HG02981 (cell line): ENCODE measurements around the gene FAM131A.

Source experiments
- ATAC-seq: cut with Tn5 transposase; IDR thresholded peaks from one replicate; pipeline ENCODE4 v1.9.1; 2021; ENCODE audit warnings: mild to moderate bottlenecking, moderate library complexity; ENCODE audit not compliant: unreplicated experiment

FAM131A gene

DNA sequence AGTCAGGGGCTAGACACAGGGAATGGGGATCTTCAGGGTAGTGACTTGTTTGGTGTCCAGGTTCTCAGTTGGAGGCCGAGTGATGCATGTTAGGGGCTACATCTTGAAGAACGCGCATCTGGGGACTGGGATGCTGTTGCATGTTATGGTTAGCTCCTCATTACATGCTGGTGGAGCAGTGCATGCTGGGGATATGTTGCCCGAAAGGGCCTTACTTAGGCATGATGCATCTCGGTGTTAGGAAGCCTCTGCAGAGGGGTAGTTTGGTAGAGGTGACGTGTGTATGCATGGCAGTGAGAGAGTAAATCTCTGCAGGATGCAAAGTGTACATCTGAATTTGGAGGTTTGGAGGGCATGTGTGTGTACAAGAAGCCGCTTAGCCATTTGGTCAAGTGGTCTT, 20.6 kb upstream of the FAM131A start:
- ATAC-seq: no peak

DNA sequence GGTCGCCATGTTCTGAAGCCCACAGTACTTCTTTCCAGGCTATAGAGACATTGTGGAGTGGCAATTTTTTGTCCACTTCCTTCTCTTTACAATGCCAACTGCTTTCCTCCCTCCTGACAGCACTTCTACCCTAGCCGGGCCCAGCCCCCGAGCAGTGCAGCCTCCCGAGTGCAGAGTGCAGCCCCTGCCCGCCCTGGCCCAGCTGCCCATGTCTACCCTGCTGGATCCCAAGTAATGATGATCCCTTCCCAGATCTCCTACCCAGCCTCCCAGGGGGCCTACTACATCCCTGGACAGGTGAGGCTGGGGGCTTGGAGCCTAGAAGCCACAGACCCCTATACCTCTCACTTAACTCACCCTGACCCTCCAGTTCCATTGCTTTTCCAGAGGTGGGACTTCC, 20.2 kb upstream of the FAM131A start:
- ATAC-seq: no peak

DNA sequence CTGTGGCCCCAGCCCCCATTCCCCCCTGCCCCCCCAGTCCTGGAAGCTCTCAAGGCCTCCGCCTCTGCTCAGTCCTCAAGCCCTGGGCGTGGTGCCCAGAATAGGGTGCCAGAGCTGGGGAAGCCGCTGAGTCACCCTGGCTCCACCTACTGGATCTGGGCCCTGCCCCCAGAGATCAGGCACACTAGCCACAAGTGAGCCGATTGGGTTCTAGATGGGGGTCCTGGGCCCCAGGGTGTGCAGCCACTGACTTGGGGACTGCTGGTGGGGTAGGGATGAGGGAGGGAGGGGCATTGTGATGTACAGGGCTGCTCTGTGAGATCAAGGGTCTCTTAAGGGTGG, 17.3 kb upstream of the FAM131A start:
- ATAC-seq: no peak

DNA sequence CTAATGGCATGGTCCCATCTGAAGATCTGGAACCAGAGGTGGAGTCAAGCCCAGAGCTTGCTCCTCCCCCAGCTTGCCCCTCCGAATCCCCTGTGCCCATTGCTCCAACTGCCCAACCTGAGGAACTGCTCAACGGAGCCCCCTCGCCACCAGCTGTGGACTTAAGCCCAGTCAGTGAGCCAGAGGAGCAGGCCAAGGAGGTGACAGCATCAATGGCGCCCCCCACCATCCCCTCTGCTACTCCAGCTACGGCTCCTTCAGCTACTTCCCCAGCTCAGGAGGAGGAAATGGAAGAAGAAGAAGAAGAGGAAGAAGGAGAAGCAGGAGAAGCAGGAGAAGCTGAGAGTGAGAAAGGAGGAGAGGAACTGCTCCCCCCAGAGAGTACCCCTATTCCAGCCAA, 15.7 kb upstream of the FAM131A start:
- ATAC-seq: no peak

DNA sequence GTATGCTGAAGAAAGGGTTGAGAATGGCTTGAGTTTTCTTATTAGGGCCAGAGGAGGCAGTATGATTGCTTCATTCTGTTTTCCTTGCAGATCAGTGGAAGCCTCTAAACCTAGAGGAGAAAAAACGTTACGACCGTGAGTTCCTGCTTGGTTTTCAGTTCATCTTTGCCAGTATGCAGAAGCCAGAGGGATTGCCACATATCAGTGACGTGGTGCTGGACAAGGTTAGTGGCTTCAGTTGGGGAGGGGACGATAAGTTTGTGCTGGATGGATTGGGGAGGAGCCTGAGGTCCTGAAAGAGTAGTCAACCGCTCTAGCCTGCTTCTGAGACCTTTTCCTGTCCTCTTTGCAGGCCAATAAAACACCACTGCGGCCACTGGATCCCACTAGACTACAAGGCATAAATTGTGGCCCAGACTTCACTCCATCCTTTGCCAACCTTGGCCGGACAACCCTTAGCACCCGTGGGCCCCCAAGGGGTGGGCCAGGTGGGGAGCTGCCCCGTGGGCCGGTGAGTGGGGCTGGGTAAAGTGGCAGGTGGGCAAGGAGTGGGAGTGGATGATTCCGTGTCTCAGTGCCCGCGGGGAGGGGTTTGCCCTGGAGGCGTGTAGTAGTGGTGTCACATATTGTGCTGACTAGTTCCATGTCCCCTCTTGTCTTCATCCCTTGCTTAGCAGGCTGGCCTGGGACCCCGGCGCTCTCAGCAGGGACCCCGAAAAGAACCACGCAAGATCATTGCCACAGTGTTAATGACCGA, 14.5 kb upstream of the FAM131A start:
- ATAC-seq: no peak

DNA sequence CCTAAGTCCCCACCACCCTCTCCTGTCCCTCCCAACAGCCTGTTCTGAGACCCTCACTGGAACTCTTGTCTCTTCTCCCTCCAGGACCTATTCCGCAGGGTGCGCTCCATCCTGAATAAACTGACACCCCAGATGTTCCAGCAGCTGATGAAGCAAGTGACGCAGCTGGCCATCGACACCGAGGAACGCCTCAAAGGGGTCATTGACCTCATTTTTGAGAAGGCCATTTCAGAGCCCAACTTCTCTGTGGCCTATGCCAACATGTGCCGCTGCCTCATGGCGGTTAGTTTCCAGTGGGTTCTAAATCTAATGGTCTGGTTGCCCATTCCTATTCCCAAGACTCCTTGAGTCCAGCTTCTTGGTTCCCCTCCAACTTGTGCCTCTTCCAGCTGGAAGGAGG, 13.7 kb upstream of the FAM131A start:
- no peak for ATAC-seq

DNA sequence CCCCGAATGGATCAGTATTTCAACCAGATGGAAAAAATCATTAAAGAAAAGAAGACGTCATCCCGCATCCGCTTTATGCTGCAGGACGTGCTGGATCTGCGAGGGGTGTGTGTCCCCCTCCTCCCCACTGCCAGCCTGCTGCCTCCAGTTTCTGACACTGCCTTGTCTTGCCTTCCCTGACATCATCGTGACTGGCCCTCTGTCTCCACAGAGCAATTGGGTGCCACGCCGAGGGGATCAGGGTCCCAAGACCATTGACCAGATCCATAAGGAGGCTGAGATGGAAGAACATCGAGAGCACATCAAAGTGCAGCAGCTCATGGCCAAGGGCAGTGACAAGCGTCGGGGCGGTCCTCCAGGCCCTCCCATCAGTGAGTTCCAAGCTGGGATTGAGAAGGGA, 12.1 kb upstream of the FAM131A start:
- no peak for ATAC-seq

DNA sequence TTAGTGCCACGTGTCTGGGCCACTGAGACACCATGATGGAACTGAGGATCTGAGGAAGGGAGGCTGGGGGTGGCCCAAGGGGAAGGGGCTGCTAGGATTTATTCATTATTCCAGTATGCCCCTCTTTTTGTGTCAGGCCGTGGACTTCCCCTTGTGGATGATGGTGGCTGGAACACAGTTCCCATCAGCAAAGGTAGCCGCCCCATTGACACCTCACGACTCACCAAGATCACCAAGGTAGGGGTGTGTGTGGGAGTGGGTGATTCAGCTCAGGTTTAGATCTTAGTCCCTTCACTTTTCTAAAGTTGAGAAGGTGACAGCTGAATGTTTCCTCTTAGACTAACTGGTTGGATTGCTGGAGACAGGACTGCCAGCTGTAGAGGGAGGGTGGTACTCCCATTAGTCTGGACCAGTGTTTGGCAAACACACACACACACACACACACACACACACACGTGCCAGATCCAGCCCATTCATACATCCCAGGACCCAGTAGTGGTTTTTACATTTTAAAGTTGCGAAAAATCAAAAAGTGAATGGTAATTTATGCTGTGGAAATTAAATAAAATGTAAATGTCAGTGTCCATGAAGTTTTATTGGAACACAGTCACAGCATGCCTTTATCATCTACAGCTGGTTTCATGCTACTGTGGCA, 11.6 kb upstream of the FAM131A start:
- no peak for ATAC-seq

DNA sequence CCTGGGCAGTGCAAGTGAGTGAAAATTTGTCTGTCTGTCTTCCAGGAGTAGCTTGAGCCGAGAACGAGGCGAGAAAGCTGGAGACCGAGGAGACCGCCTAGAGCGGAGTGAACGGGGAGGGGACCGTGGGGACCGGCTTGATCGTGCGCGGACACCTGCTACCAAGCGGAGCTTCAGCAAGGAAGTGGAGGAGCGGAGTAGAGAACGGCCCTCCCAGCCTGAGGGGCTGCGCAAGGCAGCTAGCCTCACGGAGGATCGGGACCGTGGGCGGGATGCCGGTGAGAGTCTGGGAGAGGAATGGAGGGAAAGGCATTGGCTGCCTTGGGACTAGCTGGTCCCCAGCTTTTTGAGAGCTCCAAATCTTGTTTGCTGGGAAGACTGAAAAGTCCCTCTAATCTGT, 10.2 kb upstream of the FAM131A start:
- no peak for ATAC-seq

DNA sequence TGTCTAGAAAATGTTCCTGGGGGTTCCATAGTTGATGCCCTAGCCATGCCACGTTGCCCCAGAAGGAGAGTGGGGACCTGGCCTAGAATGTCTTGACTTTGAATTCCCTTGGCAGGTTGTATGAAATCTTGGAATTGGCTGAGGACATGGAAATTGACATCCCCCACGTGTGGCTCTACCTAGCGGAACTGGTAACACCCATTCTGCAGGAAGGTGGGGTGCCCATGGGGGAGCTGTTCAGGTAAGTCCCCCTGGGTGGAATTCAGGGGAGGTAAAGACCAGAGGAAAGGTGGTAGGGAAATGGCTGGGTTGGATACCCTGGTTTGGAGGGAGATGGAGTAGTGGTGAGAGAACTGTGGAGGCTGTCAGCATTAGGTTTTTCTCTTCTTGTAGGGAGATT, 8.9 kb upstream of the FAM131A start:
- no peak for ATAC-seq

DNA sequence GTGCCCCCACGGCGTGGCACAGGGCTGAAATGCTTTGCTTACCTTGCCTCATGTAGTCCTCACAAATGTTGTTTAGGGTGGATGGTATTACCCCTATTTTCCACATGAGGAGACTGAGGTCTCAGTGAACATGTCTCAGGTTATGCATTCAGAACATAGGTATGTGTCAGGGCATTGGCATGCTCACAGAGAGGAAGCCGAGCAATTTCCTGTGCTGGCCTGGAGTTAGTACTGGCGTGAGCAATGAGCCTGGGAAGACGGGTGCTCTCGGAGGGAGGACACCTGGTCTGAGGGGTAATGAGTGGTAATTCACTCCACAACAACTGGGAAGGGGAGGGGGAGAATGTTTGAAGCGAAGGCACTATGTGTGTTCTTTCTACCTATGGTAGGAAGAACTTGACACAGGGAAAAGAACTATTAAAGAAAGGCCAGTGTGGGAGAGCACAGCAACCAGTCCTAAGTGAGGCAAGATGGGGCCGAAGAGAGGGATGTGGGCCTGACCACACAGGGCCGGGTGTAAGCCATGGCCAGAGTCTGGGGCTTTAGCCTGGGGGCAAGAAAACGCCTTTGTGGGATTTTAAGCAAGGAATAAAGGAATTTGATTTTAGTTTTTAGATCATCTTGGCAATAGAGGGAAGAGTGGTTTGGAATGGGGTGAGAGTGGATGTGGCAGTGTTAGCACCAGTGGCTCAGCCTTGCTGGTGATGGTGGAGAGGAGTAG, 4.9 kb upstream of the FAM131A start:
- no peak for ATAC-seq

DNA sequence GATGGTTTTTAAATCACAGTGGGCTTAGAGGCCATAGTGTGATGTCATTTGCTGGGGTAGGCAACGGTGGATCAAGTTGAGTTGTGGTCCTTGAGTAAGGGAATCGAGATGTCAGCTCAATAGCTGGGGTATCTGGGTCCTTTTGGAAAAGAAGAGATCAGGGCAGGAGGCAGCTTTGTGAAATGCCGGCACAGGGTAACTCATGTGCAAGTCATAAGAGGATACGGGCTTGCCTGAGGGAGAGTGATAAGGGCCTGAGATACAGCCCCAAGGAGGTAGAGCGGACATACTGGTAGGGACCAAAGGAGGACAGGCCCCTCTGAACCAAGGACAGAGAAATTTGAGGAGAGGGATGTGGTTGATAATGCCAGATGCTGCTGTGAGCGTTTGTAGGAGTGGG, 4.2 kb upstream of the FAM131A start:
- no peak for ATAC-seq

DNA sequence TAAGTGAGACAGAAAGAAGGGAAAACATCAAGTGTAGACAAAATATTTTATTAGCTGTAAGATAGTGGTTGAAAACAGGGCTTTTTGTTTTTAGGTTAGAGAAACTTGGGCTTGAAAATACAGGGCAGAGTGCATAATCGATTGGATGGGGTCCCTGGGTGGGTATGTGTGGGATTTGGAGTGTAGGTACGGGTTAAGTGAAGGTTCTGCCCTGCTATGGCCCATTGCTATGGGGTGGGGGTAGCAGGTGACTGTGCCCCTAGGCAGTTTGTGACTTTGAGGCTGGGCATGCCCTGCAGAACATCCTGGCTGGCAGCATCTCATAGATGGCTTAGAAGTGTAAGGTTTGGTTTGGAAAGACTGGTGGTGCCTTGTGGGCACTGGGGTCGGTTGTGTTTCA, 3.7 kb upstream of the FAM131A start:
- no peak for ATAC-seq

DNA sequence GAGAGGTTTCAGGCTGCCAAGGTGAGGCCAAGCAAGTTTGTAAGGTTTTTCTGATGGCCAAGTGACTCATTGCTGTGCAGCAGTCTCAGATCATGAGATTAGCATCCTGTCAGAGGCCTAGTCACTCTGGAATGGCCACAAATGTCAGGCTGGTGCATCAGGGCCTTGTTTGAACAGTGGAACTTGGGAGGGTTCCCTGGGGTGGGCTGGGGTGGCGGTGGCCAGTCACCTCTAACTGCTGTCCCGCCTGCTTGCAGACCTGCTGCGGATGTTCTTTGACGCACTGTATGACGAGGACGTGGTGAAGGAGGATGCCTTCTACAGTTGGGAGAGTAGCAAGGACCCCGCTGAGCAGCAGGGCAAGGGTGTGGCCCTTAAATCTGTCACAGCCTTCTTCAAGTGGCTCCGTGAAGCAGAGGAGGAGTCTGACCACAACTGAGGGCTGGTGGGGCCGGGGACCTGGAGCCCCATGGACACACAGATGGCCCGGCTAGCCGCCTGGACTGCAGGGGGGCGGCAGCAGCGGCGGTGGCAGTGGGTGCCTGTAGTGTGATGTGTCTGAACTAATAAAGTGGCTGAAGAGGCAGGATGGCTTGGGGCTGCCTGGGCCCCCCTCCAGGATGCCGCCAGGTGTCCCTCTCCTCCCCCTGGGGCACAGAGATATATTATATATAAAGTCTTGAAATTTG, 2.8 kb upstream of the FAM131A start:
- no peak for ATAC-seq

DNA sequence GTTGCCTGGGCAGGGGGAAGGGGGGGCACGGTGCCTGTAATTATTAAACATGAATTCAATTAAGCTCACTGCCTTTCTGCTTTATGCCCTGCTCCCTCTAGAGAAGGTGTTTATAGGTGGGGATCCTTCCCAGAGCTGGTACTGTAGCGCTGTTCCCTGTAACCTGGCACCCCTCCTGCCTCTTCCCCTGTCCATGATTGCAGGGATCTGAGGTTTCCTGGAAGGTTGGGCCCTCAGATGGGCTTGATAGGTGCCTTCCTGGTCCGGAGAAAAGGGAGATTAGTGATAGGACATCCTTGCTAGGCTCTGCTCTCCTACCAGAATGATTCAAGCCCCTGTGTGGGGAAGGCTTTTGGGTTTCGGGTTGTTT, 2.1 kb upstream of the FAM131A start:
- no peak for ATAC-seq

DNA sequence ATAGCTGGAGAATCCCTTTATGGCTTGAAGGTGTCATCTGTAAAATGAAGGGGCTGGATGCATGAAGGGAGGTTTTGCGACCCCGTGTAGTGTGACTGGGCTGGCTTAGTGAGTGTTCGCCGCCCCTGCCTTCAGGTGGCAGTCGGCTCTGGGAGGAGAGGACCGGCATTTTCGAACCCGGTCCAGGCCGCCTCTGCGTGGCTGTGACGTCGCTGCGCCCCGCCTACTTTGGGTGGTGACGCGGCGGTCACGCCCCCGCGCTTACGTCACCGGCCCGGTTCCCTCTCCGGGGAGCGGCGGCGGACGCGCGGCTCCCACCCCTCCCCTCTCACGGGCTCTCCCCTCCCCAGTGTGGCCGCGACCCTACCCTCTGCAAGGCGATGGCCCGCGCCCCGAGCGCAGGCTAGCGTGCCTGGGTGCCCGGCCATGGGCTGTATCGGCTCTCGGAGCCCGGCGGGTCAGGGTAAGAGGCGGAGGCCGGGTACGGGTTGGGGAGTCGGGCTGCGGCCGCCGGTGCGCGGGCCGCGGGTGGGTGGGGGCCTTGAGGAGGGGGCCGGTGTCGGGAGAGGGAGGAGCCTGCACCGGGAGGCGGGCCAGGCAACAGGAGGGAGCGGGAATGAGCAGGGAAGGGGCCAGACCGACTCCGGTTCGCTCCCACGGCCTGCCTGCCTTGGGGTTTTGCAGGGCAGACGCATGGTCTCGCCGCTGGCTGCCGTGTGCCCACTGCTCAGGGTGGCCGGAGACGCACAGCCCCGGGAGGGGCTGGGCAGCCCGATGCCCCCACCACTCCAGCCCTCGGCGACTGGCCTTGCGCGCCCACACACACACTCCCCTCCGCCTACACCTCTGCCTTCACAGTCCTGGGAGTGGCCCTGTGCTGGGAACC, 1.5 kb upstream of the FAM131A start:
- ATAC-seq: peak; percentile 75

DNA sequence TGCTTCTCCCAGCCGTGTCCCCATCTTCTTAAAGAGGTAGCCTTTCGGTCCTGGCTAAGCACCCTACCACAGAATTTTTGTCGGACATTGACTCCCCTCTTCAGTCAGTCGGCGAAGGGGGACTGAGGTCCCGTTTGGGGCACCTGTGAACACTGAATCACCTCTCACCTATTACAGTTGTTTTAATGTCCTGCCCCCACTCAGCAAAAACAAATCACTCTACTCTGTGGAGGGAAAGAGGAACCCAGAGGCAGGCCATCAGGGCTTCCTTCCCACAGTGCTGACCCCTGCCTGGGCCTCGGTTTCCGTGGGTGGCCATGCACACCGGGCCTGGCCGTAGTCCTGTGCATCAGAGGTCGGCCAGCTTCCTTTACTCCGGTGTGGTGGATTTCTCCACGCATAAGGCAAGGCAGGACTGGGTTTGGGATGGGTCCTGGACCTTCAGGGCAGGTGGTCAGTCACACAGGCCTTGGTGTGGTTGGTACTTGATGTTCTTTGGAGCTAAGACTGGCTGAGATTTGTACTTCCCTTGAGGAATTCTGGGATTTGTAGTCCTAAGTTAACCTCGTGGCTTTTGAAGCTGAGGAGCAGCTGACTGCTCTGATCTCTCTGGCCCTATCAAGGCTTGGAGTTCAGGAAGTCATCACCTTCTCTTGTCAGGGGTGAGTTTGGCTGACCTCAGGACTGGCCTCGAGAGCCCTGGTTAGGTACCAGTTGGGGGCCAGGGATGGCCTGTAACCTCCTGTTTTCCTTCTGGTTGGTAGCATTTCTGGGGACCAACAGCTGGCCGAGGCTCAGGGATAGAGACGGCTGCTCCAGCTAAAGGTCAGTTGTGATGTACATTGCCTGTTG, 627 bp upstream of the FAM131A start:
- no peak for ATAC-seq

DNA sequence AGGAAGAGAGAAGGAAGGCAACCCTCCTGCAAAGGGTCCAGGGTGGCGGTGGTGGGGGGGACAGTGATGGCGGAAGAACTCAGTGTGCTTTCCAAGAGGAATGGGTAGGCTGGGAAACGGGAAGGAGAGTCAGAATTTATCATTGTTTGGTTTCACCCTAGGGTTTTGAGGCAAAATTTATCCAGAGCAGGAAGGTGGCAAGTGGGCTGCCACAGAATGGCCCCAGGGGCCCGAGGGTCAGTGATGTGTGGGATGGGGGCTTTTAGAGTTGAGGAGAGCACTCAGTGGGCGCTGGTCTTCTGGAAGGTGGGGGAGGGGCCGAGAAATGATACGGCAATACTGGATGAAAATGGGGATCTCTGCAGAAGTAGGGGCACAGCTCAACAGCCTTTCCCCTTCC, 581 bp downstream of the FAM131A start:
- no peak for ATAC-seq

DNA sequence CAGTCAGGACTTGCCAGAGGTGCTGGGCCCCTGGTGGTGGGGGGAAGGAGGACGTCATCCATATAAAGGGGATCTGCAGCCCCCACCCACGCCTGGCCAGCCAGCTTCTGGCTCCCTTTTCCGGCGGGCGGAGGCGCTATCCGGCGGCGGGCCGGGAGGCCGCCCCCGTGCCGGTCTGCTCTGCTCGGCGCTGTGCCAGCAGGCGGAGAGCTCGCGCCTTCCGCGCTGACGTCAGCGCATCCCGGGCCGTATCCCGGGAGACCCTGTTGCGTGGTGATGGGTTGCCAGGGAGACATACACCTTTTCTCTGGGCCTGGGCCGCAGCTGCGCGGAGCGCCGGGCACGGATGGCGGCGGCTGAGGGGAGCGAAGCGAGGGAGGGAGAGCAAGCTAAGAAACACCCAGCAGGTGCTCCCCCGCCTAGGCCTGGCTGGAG, 1.1 kb downstream of the FAM131A start:
- ATAC-seq: no peak

DNA sequence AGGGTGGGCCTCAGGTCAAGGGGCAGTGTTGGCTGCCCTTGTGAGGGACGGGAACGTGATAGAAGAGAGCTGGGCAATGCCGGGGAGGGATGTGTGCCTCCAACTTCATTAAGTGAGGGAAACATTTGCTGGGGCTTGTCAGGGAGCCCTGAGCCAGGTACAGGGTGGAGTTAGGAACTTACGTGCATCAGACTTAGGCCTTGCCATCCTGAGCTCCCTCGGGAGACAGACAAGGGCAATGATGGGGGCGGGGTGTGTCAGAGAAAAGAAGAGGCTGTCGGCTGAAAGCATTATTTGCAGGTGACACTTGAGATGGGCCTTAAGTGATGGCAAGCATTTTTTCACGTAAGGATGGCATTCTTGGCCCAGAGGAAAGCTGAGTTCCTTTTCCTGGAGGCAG, 1.6 kb downstream of the FAM131A start:
- ATAC-seq: no peak
